ENCODE measurements around the gene TSPAN7. TPM values are rescaled to one million over a fixed set of nuclear protein-coding genes. Genes with fewer than 3 reads are reported as not detected.

Gene TSPAN7, protein sequence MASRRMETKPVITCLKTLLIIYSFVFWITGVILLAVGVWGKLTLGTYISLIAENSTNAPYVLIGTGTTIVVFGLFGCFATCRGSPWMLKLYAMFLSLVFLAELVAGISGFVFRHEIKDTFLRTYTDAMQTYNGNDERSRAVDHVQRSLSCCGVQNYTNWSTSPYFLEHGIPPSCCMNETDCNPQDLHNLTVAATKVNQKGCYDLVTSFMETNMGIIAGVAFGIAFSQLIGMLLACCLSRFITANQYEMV
- 54.0 TPM for total RNA-seq (ENCODE audit: unreplicated experiment)
- long read RNA-seq, transcript TSPAN7-202 (8 exons, 1,909 nt) = major isoform, 40 of 45 reads
- long read RNA-seq, partial matches to known transcripts = 0 of 45 reads
- long read RNA-seq, other reads (novel, unspliced or antisense) = 2 of 45 reads

DNA sequence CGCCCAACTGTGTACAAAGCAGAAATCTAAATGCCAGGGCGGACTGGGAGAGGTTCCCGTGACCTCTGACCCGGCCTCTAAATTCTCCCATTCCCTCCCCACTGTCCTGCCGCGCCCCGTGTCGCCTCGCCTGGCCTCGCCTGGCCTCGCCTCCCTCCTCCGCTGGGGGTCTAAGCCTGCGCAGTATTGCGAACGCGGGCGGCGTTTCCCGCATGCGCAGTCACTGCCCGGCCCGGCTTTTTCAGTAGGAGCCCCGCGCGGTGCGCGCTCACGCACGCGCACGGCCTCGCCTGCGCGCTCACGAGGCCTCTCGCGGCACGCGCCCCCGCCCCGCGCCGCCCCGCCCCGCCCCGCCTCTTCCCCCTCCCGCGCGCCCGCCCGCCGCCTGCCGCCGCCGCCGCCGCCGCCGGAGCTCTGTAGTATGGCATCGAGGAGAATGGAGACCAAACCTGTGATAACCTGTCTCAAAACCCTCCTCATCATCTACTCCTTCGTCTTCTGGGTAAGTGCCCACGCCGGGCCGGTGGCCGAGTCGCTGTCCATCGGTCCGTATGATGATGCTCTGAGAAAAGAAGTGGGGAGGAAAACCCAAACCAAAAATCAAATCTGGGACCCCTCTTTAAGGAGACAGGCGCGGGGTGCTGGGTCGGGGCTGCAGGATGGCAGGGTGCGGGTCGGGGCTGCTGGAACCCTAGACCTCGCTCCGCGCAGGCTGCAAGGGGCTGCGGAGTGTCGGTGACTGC, at the start of gene TSPAN7:
Gene TSPAN7, plus strand, starts transcription at position 417 of the 743 bp plus-strand sequence. Its CDS starts 5 bp downstream, at position 422.
- H3K27ac Mint-ChIP-seq (ENCODE audit: unreplicated experiment) = peak within 1 kb of the TSS; percentile 90
- DNase-seq = peak; percentile 85
- TF ChIP-seq, protein P1, sequence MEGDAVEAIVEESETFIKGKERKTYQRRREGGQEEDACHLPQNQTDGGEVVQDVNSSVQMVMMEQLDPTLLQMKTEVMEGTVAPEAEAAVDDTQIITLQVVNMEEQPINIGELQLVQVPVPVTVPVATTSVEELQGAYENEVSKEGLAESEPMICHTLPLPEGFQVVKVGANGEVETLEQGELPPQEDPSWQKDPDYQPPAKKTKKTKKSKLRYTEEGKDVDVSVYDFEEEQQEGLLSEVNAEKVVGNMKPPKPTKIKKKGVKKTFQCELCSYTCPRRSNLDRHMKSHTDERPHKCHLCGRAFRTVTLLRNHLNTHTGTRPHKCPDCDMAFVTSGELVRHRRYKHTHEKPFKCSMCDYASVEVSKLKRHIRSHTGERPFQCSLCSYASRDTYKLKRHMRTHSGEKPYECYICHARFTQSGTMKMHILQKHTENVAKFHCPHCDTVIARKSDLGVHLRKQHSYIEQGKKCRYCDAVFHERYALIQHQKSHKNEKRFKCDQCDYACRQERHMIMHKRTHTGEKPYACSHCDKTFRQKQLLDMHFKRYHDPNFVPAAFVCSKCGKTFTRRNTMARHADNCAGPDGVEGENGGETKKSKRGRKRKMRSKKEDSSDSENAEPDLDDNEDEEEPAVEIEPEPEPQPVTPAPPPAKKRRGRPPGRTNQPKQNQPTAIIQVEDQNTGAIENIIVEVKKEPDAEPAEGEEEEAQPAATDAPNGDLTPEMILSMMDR (IDR thresholded peaks at IDR 0.05; ENCODE audit: partially characterized antibody, unreplicated experiment) = no peak
- H3K4me3 Mint-ChIP-seq (ENCODE audit: unreplicated experiment) = peak within 1 kb of the TSS; percentile 92
- H3K4me1 Mint-ChIP-seq (ENCODE audit: low read depth, unreplicated experiment) = no peaks in the 10 kb centered on the region
- H3K27me3 Mint-ChIP-seq (ENCODE audit: unreplicated experiment) = no peaks in the 10 kb centered on the region
- no peaks in the 10 kb centered on the region for H3K36me3 Mint-ChIP-seq (ENCODE audit: unreplicated experiment)
- peaks cover 5% of the 10 kb centered on the region for H3K9me3 Mint-ChIP-seq (ENCODE audit: unreplicated experiment)

DNA sequence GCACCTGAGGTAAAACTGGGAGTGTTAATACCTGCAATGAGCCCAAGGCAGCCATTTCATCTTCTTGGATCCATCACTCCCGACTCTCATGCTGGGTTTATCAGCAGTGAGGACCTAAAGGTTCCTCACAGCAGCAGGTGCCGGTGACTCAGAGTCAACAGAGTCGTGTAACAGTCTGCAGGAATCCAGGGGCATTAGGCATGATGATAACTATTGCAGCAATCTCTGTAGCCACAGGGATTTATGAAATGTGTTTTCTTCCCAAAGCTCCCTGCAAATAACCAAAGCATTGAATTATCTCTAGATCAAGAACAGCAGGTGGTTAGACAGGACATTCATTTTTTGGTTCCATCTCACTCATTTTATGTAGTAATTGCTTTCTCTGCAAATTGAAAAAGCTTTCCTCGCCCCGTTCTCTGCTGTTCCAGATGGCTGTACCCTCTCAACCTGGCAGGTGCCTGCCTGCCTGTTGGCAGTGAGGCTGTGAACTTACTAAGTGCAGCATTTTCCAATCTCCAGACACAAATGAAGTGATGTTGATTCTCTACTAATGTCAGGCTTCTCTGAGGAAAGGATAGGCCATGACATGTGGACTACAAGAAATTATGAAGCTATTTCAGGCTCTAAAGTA, 48.1 kb upstream of the TSPAN7 start:
- no peaks in the 10 kb centered on the region for H3K27me3 Mint-ChIP-seq (ENCODE audit: unreplicated experiment)
- no peak overlapping the region for H3K27ac Mint-ChIP-seq (ENCODE audit: unreplicated experiment)

DNA sequence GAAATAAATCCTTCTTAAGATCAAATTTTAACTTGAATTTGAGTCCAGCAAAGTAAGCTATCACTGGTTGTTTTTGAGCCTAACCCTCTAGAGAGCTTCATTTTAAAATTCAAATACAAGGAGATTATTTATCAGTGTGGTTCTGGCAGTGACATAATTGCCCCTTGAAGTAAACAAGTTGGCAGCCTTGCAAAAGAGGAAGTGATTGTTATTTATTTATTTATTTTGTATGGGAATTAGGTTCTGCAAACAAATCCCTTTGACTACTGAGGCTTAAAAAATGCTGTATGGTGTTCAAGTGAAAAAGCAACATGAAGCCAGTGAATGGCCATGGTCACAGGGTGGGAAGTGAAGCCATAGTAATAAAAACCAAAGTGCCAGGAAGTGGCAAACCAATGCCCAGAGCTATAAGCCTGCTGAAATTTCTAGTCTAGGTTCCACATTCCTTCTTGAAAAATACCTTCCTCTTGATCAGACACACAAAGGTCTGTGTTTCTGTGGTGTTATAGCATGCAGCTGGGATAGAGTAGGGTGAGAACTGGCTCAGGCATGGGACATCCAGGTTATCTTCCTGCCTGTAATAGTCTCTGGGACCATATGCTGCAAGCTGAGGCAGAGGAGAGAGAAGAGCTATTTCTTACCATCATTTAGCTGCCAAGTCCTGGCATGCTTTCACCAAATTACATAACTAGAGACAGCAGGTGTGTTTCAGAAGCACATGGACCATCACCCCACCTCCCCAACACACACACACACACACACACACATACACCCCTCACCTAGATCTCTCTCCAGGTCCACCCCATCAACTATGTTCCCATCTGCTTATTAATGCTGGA, 47.1 kb upstream of the TSPAN7 start:
- no peaks in the 10 kb centered on the region for H3K9me3 Mint-ChIP-seq (ENCODE audit: unreplicated experiment)
- no peaks in the 10 kb centered on the region for H3K27me3 Mint-ChIP-seq (ENCODE audit: unreplicated experiment)
- no peak overlapping the region for H3K4me3 Mint-ChIP-seq (ENCODE audit: unreplicated experiment)
- DNase-seq = no peak
- TF ChIP-seq, protein P1 (IDR thresholded peaks at IDR 0.05; ENCODE audit: partially characterized antibody, unreplicated experiment) = no peak
- H3K36me3 Mint-ChIP-seq (ENCODE audit: unreplicated experiment) = no peaks in the 10 kb centered on the region
- no peak overlapping the region for H3K27ac Mint-ChIP-seq (ENCODE audit: unreplicated experiment)
- no peaks in the 10 kb centered on the region for H3K4me1 Mint-ChIP-seq (ENCODE audit: low read depth, unreplicated experiment)

More for the DNA sequence above, 48.1 kb upstream of the TSPAN7 start:
- no peak for DNase-seq
- TF ChIP-seq, protein P1 (IDR thresholded peaks at IDR 0.05; ENCODE audit: partially characterized antibody, unreplicated experiment) = no peak
- no peak overlapping the region for H3K4me3 Mint-ChIP-seq (ENCODE audit: unreplicated experiment)
- no peaks in the 10 kb centered on the region for H3K4me1 Mint-ChIP-seq (ENCODE audit: low read depth, unreplicated experiment)
- no peaks in the 10 kb centered on the region for H3K36me3 Mint-ChIP-seq (ENCODE audit: unreplicated experiment)
- H3K9me3 Mint-ChIP-seq (ENCODE audit: unreplicated experiment) = no peaks in the 10 kb centered on the region

DNA sequence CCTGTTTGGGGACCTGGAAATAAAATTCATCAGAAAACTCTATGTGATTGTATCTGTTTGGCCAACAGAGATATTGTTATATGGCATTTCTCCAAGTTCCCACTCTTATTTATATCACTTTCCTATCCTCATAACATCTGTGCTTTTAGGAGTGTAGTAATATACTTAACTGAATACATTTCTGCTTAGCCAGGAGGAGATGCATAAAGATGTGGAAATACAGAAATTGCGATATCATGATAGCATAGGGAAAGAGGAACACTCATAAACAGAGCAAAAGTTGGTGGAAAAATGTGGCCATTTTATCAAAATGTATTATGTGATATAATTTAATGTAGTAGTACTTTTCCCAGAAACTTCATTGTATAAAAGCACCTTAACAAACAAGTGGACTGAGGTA, 46.1 kb upstream of the TSPAN7 start:
- Mint-ChIP-seq H3K4me1 (ENCODE audit: low read depth, unreplicated experiment) (no peaks in the 10 kb centered on the region), H3K36me3 (ENCODE audit: unreplicated experiment) (no peaks in the 10 kb centered on the region), H3K27me3 (ENCODE audit: unreplicated experiment) (no peaks in the 10 kb centered on the region), H3K4me3 (ENCODE audit: unreplicated experiment) (no peak overlapping the region), H3K9me3 (ENCODE audit: unreplicated experiment) (no peaks in the 10 kb centered on the region), H3K27ac (ENCODE audit: unreplicated experiment) (no peak overlapping the region)
- TF ChIP-seq, protein P1 (IDR thresholded peaks at IDR 0.05; ENCODE audit: partially characterized antibody, unreplicated experiment) = no peak
- no peak for DNase-seq
